Prostate gland (tissue), 2 donors: ENCODE measurements around the gene DYNLT1. TPM values are rescaled to one million over a fixed set of nuclear protein-coding genes. Genes with fewer than 3 reads are reported as not detected.
"Not testable (repeated sequence)": the region's sequence is repeated elsewhere in the genome, so short reads cannot be mapped to it uniquely, and the experiment has no call there.

Experiments used
- DNase-seq: peaks from one replicate; pipeline ENCODE4 v3.0.0-alpha.2; 2019; ENCODE audit warnings: low spot score
- H3K27ac ChIP-seq, 2 donors: fragments of 200-600 bp; sonication (generic); 2 replicates each; pipeline ENCODE4 v1.5.1; 2017 to 2019
- H3K27me3 ChIP-seq: fragments of 200-600 bp; sonication (generic); replicated peaks from 2 replicates; pipeline ENCODE4 v1.5.1; 2019; ENCODE audit not compliant: insufficient read depth
- H3K36me3 ChIP-seq, 2 donors: fragments of 200-600 bp; sonication (generic); 1 replicate in 1 of 2; 2 replicates in 1 of 2; pipeline versions ENCODE4 v1.5.1 to v1.8.1; 2017 to 2019
- H3K4me1 ChIP-seq: fragments of 200-600 bp; sonication (generic); replicated peaks from 2 replicates; pipeline ENCODE4 v1.5.1; 2019
- H3K4me3 ChIP-seq, 2 donors: fragments of 200-600 bp; sonication (generic); 2 replicates each; pipeline ENCODE4 v1.5.1; 2017 to 2019
- H3K9me3 ChIP-seq: fragments of 200-600 bp; sonication (generic); 2 replicates; pipeline ENCODE4 v1.5.1; 2017
- CTCF ChIP-seq, 4 experiments: fragments of 200-600 bp in 2 of 4; fragments of 450-650 bp in 2 of 4; sonication (generic) in 2 of 4; IDR thresholded peaks; 1 replicate in 3 of 4; 2 replicates in 1 of 4; pipeline ENCODE4 v1.5.1; 2016 to 2019; ENCODE audit warnings: antibody characterized with exemption in 4 of 4, mild to moderate bottlenecking in 2 of 4, moderate library complexity in 2 of 4
- POLR2A ChIP-seq: fragments of 450-650 bp; IDR thresholded peaks from one replicate; pipeline ENCODE4 v1.6.1; 2016; ENCODE audit warnings: antibody characterized with exemption, mild to moderate bottlenecking
- POLR2AphosphoS5 ChIP-seq: sonication (generic); formaldehyde crosslinking; IDR thresholded peaks from one replicate; pipeline ENCODE4 v1.6.1; 2017; ENCODE audit warnings: antibody characterized with exemption
- WGBS: methylation state at CpG from one replicate; pipeline ENCODE4 v1.1.5; 2018; 5-methylcytosine and 5-hydroxymethylcytosine counted together
- intact Hi-C: fragments of 100-400 bp; cut with DNase I; formaldehyde crosslinking; loops from one replicate; pipeline ENCODE4 v1.14.2; 2022
- total RNA-seq, 2 donors: library from RNA; depleted of rRNA; stranded (reverse); fragments of >200 nt; gene quantifications; one replicate each; pipeline ENCODE4 v1.1.0, GENCODE V29; 2016

DYNLT1 gene
- total RNA-seq, 2 donors from 2014 or later = 95.9 to 138 TPM

GRCh38 chr6:158633127-158633526 is 11.4 kb downstream of the DYNLT1 start:
- TF ChIP-seq POLR2AphosphoS5 (no peak), CTCF (IDR thresholded peaks at IDR 0.05) (no peak), POLR2A (no peak)
- no peaks in the 10 kb centered on the region for H3K36me3 ChIP-seq
- 93% methylated on average over 11 of the region's 11 CpGs for WGBS
- H3K27ac ChIP-seq = no peak overlapping the region
- H3K4me1 ChIP-seq = no peaks in the 10 kb centered on the region
- no peaks in the 10 kb centered on the region for H3K9me3 ChIP-seq
- H3K27me3 ChIP-seq = no peaks in the 10 kb centered on the region
- H3K4me3 ChIP-seq = no peak overlapping the region
- no peak for DNase-seq
- intact Hi-C loops = no loop called here

- DNase-seq, H3K9me3 ChIP-seq, intact Hi-C loops, H3K36me3 ChIP-seq, H3K27me3 ChIP-seq, H3K4me3 ChIP-seq, H3K4me1 ChIP-seq: not testable (repeated sequence)
- peak overlapping the region; percentile 60 to 68 for H3K27ac ChIP-seq
- 82% methylated on average over 3 of the region's 3 CpGs for WGBS
These were observed 11.9 kb downstream of the DYNLT1 start for GRCh38 chr6:158632538-158633119.

GRCh38 chr6:158631678-158632537 is 12.6 kb downstream of the DYNLT1 start:
- no peaks in the 10 kb centered on the region for H3K27me3 ChIP-seq
- H3K36me3 ChIP-seq = no peaks in the 10 kb centered on the region
- no peaks in the 10 kb centered on the region for H3K4me1 ChIP-seq
- no peak overlapping the region for H3K4me3 ChIP-seq
- no peaks in the 10 kb centered on the region for H3K9me3 ChIP-seq
- WGBS = 30% methylated on average over 19 of the region's 19 CpGs
- no peak for DNase-seq
- H3K27ac ChIP-seq = peak overlapping the region; percentile 60 to 68
- TF ChIP-seq POLR2AphosphoS5 = peak; percentile 2
- TF ChIP-seq POLR2A = peak; percentile 26
- no peak for TF ChIP-seq CTCF (IDR thresholded peaks at IDR 0.05)
- intact Hi-C loops = no loop called here

- H3K9me3 ChIP-seq = no peaks in the 10 kb centered on the region
- 28% methylated on average over 19 of the region's 19 CpGs for WGBS
- TF ChIP-seq POLR2AphosphoS5 = peak; percentile 79
- no peak for TF ChIP-seq CTCF (IDR thresholded peaks at IDR 0.05)
- no peaks in the 10 kb centered on the region for H3K27me3 ChIP-seq
- DNase-seq = peak; percentile 70
- no peak overlapping the region for H3K4me3 ChIP-seq
- no peaks in the 10 kb centered on the region for H3K4me1 ChIP-seq
- H3K27ac ChIP-seq = peak overlapping the region; percentile 60 to 68
- intact Hi-C loops = no loop called here
- H3K36me3 ChIP-seq = no peaks in the 10 kb centered on the region
These were observed 13.5 kb downstream of the DYNLT1 start for GRCh38 chr6:158630938-158631616.

- intact Hi-C loops = no loop called here
These were observed 14.9 kb downstream of the DYNLT1 start for GRCh38 chr6:158629367-158630221.

More at GRCh38 chr6:158629367-158630221, 14.9 kb downstream of the DYNLT1 start:
- no peak overlapping the region for H3K4me3 ChIP-seq
- H3K9me3 ChIP-seq = no peaks in the 10 kb centered on the region
- WGBS = 84% methylated on average over 20 of the region's 20 CpGs
- H3K36me3 ChIP-seq = no peaks in the 10 kb centered on the region
- no peaks in the 10 kb centered on the region for H3K27me3 ChIP-seq
- TF ChIP-seq CTCF (IDR thresholded peaks at IDR 0.05) (peak in 1 of 4 experiments; percentile 18), POLR2AphosphoS5 (no peak)
- H3K4me1 ChIP-seq = no peaks in the 10 kb centered on the region
- no peak overlapping the region for H3K27ac ChIP-seq
- DNase-seq = no peak
